GM12872 (cell line): Measurements from ENCODE around the gene DCC.

ENCODE experiments used
- TF ChIP-seq, protein P1 (sequence below): IDR thresholded peaks from 3 replicates; pipeline ENCODE4 v1.5.1; 2011; ENCODE audit warnings: low read depth, mild to moderate bottlenecking, low read length, moderate library complexity; ENCODE audit not compliant: insufficient read depth

Gene DCC

DNA sequence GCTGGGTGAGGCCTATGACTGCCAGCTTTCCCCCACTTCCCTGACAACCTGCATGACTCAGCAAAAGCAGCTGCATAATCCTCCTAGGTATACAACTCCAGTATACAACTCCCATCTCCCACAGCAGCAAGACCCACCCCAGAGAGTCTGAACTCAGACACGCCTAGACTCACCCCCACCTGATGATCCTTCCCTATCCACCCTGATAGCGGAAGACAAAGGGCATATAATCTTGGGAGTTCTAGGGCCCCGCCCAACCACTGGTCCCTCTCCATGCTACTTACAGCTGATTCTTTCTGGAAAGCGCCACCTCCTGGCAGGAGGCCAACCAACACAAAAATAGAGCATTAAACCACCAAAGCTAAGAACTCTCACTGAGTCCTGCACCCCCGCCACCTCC, 296.5 kb downstream of the DCC start:
- TF ChIP-seq, protein P1, sequence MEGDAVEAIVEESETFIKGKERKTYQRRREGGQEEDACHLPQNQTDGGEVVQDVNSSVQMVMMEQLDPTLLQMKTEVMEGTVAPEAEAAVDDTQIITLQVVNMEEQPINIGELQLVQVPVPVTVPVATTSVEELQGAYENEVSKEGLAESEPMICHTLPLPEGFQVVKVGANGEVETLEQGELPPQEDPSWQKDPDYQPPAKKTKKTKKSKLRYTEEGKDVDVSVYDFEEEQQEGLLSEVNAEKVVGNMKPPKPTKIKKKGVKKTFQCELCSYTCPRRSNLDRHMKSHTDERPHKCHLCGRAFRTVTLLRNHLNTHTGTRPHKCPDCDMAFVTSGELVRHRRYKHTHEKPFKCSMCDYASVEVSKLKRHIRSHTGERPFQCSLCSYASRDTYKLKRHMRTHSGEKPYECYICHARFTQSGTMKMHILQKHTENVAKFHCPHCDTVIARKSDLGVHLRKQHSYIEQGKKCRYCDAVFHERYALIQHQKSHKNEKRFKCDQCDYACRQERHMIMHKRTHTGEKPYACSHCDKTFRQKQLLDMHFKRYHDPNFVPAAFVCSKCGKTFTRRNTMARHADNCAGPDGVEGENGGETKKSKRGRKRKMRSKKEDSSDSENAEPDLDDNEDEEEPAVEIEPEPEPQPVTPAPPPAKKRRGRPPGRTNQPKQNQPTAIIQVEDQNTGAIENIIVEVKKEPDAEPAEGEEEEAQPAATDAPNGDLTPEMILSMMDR = 0 out of 3 replicates have a peak, but pooled peaks have one; percentile 10

DNA sequence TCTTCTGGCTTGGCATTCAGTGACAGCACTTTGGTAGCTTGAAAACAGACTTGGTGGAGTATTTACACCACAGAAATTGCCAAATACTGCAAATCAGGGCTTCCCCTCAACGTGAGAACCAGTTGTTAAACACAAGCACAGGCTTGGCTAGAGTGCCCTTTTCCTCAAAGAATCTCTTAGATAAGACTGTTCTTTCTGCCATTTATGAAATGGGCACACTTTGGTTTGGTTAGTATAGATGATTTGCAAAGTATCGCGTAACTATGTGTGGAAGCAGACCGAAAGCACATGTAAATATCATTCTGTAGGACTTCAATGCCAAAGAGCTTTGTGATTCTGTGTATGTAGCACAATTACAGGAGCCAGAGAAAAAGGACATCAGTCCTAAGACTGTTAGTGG, 308.2 kb downstream of the DCC start:
- TF ChIP-seq, protein P1 = no peak

DNA sequence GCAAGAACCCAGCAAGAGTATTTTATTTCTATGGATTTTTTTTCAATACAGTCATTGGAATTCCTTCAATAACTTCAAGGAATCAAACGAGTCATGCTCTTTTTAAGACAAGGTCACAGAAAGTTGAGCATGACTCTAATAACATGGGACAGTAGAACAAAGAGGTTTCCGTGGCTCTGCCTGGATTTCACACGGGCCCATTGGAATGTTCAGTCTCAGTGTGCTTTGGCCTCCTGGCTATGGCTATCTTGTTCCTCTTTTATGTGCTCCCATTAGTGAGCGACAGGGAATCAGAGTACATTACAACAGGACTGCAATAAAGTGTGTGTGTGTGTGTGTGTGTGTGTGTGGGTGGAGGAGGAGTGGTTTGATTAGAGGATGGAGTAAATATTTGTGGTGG, 312.4 kb downstream of the DCC start:
- TF ChIP-seq, protein P1 = no peak

DNA sequence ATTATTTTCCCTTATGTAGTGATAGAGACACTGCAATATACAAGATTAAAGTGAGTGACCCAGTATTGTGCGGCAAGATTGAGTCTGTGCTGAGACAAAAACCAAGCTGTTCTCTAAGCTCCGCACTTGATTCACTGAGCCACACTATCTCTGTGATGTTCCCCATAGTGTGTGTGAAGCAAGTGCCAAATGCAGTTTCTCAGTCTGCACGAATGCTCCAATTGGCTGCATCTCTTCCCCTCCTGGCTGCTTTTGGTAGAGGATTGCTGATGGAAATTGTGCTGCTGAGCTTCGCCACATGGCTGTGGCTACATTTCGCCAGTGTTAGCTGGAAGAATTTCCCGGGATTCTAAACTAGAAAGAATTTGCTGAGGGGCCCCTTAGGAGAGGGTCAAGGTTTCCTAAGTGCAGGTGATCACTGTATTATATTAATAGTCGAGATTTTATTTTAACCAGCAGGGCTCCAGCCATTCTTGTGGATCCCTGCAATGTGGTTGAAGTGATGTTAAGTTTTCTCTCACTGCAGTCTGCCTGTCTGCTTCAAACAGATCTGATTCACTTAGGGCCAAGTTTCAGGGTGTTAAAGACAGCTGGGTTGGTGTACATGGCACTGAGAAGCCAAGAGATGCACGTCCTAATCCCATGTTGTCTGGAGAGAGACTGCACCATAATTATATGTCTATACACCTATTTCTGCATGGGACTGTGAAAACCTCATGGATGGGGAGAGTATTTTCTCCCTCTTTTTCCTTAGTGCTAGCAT, 317.2 kb downstream of the DCC start:
- TF ChIP-seq, protein P1 = no peak

DNA sequence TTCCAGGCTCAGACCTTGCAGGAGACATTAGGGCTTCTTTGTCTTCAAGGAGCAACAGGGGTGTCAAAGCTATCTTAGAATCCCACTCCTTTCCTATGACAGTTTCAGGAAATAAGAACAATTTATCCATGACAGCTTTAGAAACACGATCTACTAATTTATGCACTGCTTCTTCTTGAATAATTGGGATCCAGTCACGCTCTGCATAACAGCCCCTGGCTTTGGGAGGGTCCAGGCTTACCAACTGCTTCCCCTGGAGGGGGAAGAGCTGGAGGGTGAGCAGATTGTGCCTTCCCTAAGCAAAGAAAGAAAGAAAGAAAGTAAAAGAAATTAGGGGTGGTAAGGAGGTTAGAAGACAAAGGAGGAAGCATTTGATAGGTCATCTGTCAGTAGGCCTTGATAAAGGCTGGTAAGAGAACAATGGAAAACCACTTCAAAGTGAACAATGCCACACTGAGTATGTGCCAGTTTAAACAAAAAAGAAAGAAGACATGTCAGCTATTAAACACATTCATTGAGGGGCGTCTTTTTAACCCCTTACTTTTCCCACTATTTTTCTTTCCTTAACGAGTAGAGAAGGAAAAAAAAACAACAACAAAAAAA, 327.6 kb downstream of the DCC start:
- TF ChIP-seq, protein P1 = no peak

DNA sequence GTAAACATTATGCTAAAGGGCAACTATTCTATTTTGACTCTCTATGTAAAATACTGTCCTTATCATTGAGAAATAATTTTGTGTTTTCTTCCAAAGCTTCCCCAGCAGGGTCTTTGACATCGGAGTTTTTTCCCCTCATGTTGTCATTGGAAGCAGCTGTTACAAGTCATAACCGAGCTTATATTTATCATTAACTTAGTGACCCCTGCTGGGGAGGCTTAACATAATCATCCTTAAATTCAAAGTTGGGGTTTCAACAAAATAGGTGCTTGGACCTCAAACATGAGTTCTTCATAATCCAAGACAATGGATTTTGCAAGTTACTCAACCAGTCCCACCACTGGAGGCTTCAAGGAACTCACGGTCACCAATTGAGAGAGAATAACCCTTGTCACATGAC, 330.9 kb downstream of the DCC start:
- TF ChIP-seq, protein P1 = peak; percentile 12; the same call in 1 of the 3 replicates

DNA sequence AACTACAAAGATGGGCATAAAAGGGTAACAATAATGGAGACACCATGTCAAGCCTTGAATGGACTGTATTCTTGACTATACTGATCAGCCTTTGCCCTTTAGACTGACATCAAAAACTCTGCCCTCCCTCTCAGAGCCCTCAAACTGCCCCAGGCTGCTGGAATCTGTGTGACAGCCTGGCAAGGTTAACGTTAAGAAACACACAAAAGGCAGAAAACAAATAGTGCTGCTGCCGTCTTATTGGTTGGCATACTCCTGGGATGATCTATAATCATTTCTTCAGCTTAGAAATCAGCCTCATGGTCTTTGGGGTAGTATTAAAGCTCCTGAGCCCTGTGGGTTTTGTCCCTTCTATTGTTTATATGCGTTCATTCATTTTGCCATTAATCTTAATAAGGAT, 338.0 kb downstream of the DCC start:
- TF ChIP-seq, protein P1 = no peak
